Endothelial cell of umbilical vein (primary cell): ENCODE results near the gene ARHGAP31. TPM values are rescaled to one million over a fixed set of nuclear protein-coding genes. Genes with fewer than 3 reads are reported as not detected.

Experiments used
- BruUV-seq: library from RNA; stranded (reverse); fragments of 400-500 nt; replicated peaks from 2 replicates; lab custom pipeline; 2021; lab: Mats Ljungman, UMichigan
- CTCF ChIA-PET: fragments of 300-600, 350-600 bp; sonication (Branson Sonifier 250); formaldehyde crosslinking; loops from one replicate; lab custom pipeline; 2021; ENCODE audit warnings: antibody characterized with exemption, inconsistent platforms; lab: Charles Lee
- POLR2A ChIA-PET: fragments of 300-600, 350-600 bp; sonication (Branson Sonifier 250); formaldehyde crosslinking; loops from one replicate; lab custom pipeline; 2021; ENCODE audit warnings: antibody characterized with exemption, inconsistent platforms; lab: Charles Lee
- DNase-seq: peaks from one replicate; pipeline ENCODE4 v3.0.0-alpha.2; 2011; ENCODE audit warnings: low read depth, low spot score
- FAIRE-seq: peaks from 2 replicates; lab custom pipeline; 2011; peaks lifted over from hg19 to GRCh38; lab: Jason Lieb, UNC
- H2AFZ ChIP-seq: 2 replicates; pipeline ENCODE4 v1.6.0; 2012; ENCODE audit warnings: low read depth, low read length, control low read depth, inconsistent platforms
- H3K27ac ChIP-seq: 2 replicates; pipeline ENCODE4 v1.5.1; 2011; ENCODE audit warnings: low read depth, mild to moderate bottlenecking, control low read depth, low read length, moderate library complexity; ENCODE audit not compliant: insufficient read depth
- H3K27me3 ChIP-seq, 2 experiments: 2 replicates each; pipeline versions ENCODE4 v1.6.0 to v1.6.1; 2011; ENCODE audit warnings: low read length in 2 of 2, mixed read lengths in 1 of 2; ENCODE audit not compliant: control insufficient read depth in 2 of 2, insufficient read depth in 2 of 2
- H3K36me3 ChIP-seq, 2 experiments: 2 replicates in 1 of 2; 3 replicates in 1 of 2; pipeline ENCODE4 v1.5.1; 2011; ENCODE audit warnings: low read length in 2 of 2, mild to moderate bottlenecking in 1 of 2, moderate library complexity in 1 of 2; ENCODE audit not compliant: control insufficient read depth in 2 of 2, insufficient read depth in 2 of 2; ENCODE audit errors: extremely low read depth in 1 of 2
- H3K4me1 ChIP-seq: 3 replicates; pipeline ENCODE4 v1.5.1; 2011; ENCODE audit warnings: mild to moderate bottlenecking, low read length; ENCODE audit not compliant: control insufficient read depth, insufficient read depth; ENCODE audit errors: extremely low read depth
- H3K4me2 ChIP-seq: 2 replicates; pipeline ENCODE4 v1.6.1; 2011; ENCODE audit warnings: low read length, control low read depth, mixed read lengths; ENCODE audit not compliant: insufficient read depth
- H3K4me3 ChIP-seq, 3 experiments: fragments of 200-600 bp in 1 of 3; sonication (generic), shearing (Covaris generic) in 1 of 3; replicated peaks in 1 of 3; 2 replicates each; pipeline ENCODE4 v1.5.1; 2011 to 2016; ENCODE audit warnings: control low read depth in 3 of 3, low read length in 3 of 3, mild to moderate bottlenecking in 2 of 3, inconsistent platforms in 1 of 3, low read depth in 1 of 3, moderate library complexity in 1 of 3; ENCODE audit not compliant: insufficient read depth in 1 of 3
- H3K79me2 ChIP-seq: 2 replicates; pipeline ENCODE4 v1.6.0; 2012; ENCODE audit warnings: low read length, inconsistent platforms; ENCODE audit not compliant: control insufficient read depth, insufficient read depth
- H3K9ac ChIP-seq: replicated peaks from 2 replicates; pipeline ENCODE3; 2011; ENCODE audit warnings: low read length, control low read depth; ENCODE audit not compliant: insufficient read depth; ENCODE audit errors: extremely low read depth
- H3K9me1 ChIP-seq: replicated peaks from 3 replicates; pipeline ENCODE4 v1.6.0; 2011; ENCODE audit warnings: mild to moderate bottlenecking, low read length; ENCODE audit not compliant: control insufficient read depth, insufficient read depth; ENCODE audit errors: extremely low read depth
- H3K9me3 ChIP-seq: replicated peaks from 2 replicates; pipeline ENCODE4 v1.5.1; 2012; ENCODE audit warnings: low read length, inconsistent platforms; ENCODE audit not compliant: control insufficient read depth, insufficient read depth
- H4K20me1 ChIP-seq: replicated peaks from 2 replicates; pipeline ENCODE3; 2011; ENCODE audit warnings: mild to moderate bottlenecking, low read length; ENCODE audit not compliant: control insufficient read depth, insufficient read depth; ENCODE audit errors: extremely low read depth
- CTCF ChIP-seq, 2 donors: IDR thresholded peaks; 1 replicate in 1 of 2; 2 replicates in 1 of 2; pipeline ENCODE4 v1.5.1; 2011; ENCODE audit warnings: low read length in 2 of 2, mild to moderate bottlenecking in 2 of 2, moderate library complexity in 2 of 2, control low read depth in 1 of 2, inconsistent platforms in 1 of 2, low read depth in 1 of 2; ENCODE audit not compliant: insufficient read depth in 1 of 2; ENCODE audit errors: extremely low read depth in 1 of 2
- EZH2 ChIP-seq: IDR thresholded peaks from 2 replicates; pipeline ENCODE4 v1.6.1; 2012; ENCODE audit warnings: borderline replicate concordance, low read depth, mild to moderate bottlenecking, moderate library complexity, low read length, inconsistent platforms; ENCODE audit not compliant: severe bottlenecking
- MAX ChIP-seq: IDR thresholded peaks from 2 replicates; pipeline ENCODE4 v1.6.1; 2011; ENCODE audit not compliant: insufficient read depth, insufficient read length
- MYC ChIP-seq: IDR thresholded peaks from one replicate; pipeline ENCODE4 v1.6.1; 2011; ENCODE audit warnings: mild to moderate bottlenecking, low read depth, low read length
- dilution Hi-C: fragments of 300-500 bp; cut with MboI; formaldehyde crosslinking; loops from one replicate; pipeline ENCODE4 v1.15.0; 2019; ENCODE audit warnings: low sequenced_read_pairs; ENCODE audit not compliant: extremely low pct_ligation_motif_present
- intact Hi-C: fragments of 100-400 bp; cut with micrococcal nuclease; formaldehyde crosslinking; loops from one replicate; pipeline ENCODE4 v1.10.0; 2022
- polyA plus RNA-seq, 4 experiments: library from polyadenylated mRNA; depleted of rRNA in 3 of 4; stranded (reverse) in 3 of 4; unstranded in 1 of 4; fragments of >200 nt; gene quantifications; 2 replicates each; pipeline versions ENCODE4 v1.2.1 to v1.2.3, GENCODE V29; 2011 to 2012; ENCODE audit warnings: missing spikeins in 1 of 4
- total RNA-seq: library from RNA; stranded (reverse); gene quantifications from 2 replicates; pipeline ENCODE4 v1.2.3, GENCODE V29; 2021

Gene ARHGAP31
- total and polyA plus RNA-seq, 2 donors (not counting 3 experiments of a cell fraction or from before 2014, with no cell fraction given) = 25.5 to 65.8 TPM

- Histone ChIP-seq H3K9me1 (no peaks in the 10 kb centered on the region), H3K9ac (peak overlapping the region; percentile 67), H3K27ac (peak overlapping the region; percentile 78), H3K9me3 (no peaks in the 10 kb centered on the region), H2AFZ (peak overlapping the region; percentile 85), H3K79me2 (peaks cover 39% of the 10 kb centered on the region), H4K20me1 (no peaks in the 10 kb centered on the region), H3K27me3 (no peaks in the 10 kb centered on the region), H3K4me1 (peaks cover 30% of the 10 kb centered on the region), H3K36me3 (no peaks in the 10 kb centered on the region), H3K4me2 (peak overlapping the region; percentile 85), H3K4me3 (peak overlapping the region; percentile 84 to 92 (median 86))
- ChIA-PET CTCF (interaction anchor here (1.3 to 6.5 kb wide), 6 partner anchors 18 to 72 kb away, joined by 3 to 58 read pairs (median 6); partner anchors contain the start of gene B4GALT4), POLR2A (interaction anchor here (1.5 kb wide), 1 partner anchor 56 kb away, joined by 4 read pairs; no protein-coding TSS in a partner anchor)
- DNase-seq (peak; percentile 50), FAIRE-seq (peak; percentile 28)
- TF ChIP-seq EZH2 = no peak
- no peak for TF ChIP-seq MYC
- TF ChIP-seq CTCF (IDR thresholded peaks at IDR 0.05; ENCODE audit: extremely low read depth in 1 of 2, insufficient read depth in 1 of 2, low read depth in 1 of 2, low read length in 2 of 2) = no peak
- no peak for TF ChIP-seq MAX
- dilution Hi-C loops (no loop called here), intact Hi-C loops (loop anchor here (5.0 kb wide), 1 partner anchor 411 kb away; no protein-coding TSS in a partner anchor)
- BruUV-seq = TSS peak; percentile 70
Measured at GRCh38 chr3:119293105-119293870, 895 bp upstream of the ARHGAP31 start.
